ENCODE data around the gene MRGPRF.

DNA sequence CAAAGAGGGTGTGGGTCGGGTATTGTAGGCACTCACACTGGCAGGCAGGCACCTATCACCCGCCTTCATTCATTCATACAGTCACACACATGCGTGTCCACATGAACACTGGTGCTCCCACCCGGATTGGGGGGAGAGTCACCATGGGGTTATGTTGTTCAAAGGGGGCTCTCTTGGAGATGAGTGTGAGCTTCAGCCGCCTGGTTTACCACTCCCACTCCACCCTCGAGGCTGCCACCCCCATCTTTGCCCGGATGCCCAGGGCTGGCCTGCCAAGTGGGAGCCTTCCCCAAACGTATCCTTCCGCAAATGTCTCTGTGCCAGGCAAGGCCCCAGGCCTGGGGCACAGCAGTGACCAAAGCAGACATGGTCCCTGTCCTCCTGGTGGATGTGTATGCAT is 54.8 kb downstream of the MRGPRF start:
- TF ChIP-seq EZH2 (IDR thresholded peaks at IDR 0.05; ENCODE audit: insufficient read depth, poor library complexity, severe bottlenecking) (no peak), EZH2phosphoT487 (IDR thresholded peaks at IDR 0.05; ENCODE audit: insufficient read depth, low read depth) (no peak)

Data from GM23248 (cell line).